Activated CD4-positive, alpha-beta T cell treated with anti-CD3 and anti-CD28 coated beads, Interleukin-2, amount 50 U/mL, for 24 hours (primary cell): Measurements from ENCODE around the gene SLC38A5.
"Not testable (repeated sequence)": the region's sequence is repeated elsewhere in the genome, so short reads cannot be mapped to it uniquely, and the experiment has no call there.

Experiments used
- DNase-seq, 2 donors: peaks; one replicate each; pipeline ENCODE4 v3.0.0-alpha.2; 2020; ENCODE audit warnings: low read depth in 1 of 2, low spot score in 1 of 2

Gene SLC38A5

GRCh38 chrX:48468693-48469691 is 1.1 kb downstream of the SLC38A5 start:
- peak in 1 of 2 donors; percentile 34 for DNase-seq

- peak; percentile 26 to 34 for DNase-seq
Observed at GRCh38 chrX:48468247-48468671, 1.8 kb downstream of the SLC38A5 start.

GRCh38 chrX:48467281-48467761 is 2.7 kb downstream of the SLC38A5 start:
- DNase-seq, result no peak

- DNase-seq, result no peak
Observed at GRCh38 chrX:48466696-48467095, 3.4 kb downstream of the SLC38A5 start.

- DNase-seq, result no peak
Observed at GRCh38 chrX:48465336-48465933, 4.6 kb downstream of the SLC38A5 start.

- DNase-seq, result no peak
Observed at GRCh38 chrX:48461830-48462229, 8.2 kb downstream of the SLC38A5 start.

GRCh38 chrX:48460606-48461005 is 9.5 kb downstream of the SLC38A5 start:
- no peak for DNase-seq

- DNase-seq, result no peak
Observed at GRCh38 chrX:48460031-48460430, 10.0 kb downstream of the SLC38A5 start.

GRCh38 chrX:48459483-48459882 is 10.6 kb downstream of the SLC38A5 start:
- no peak for DNase-seq

- DNase-seq, result no peak
Observed at GRCh38 chrX:48458711-48459110, 11.3 kb downstream of the SLC38A5 start.

- DNase-seq, result no peak
Observed at GRCh38 chrX:48456628-48457331, 13.3 kb downstream of the SLC38A5 start.

GRCh38 chrX:48451708-48452107 is 18.4 kb downstream of the SLC38A5 start:
- DNase-seq, result no peak

GRCh38 chrX:48450076-48450475 is 20.0 kb downstream of the SLC38A5 start:
- no peak for DNase-seq

- DNase-seq, result not testable (repeated sequence)
Observed at GRCh38 chrX:48447201-48447600, 22.9 kb downstream of the SLC38A5 start.

- not testable (repeated sequence) for DNase-seq
Observed at GRCh38 chrX:48433713-48434112, 36.3 kb downstream of the SLC38A5 start.

- not testable (repeated sequence) for DNase-seq
Observed at GRCh38 chrX:48430166-48430565, 39.9 kb downstream of the SLC38A5 start.

- not testable (repeated sequence) for DNase-seq
Observed at GRCh38 chrX:48429606-48430005, 40.5 kb downstream of the SLC38A5 start.

GRCh38 chrX:48427027-48427716 is 42.9 kb downstream of the SLC38A5 start:
- not testable (repeated sequence) for DNase-seq

- not testable (repeated sequence) for DNase-seq
Observed at GRCh38 chrX:48411860-48412259, 58.2 kb downstream of the SLC38A5 start, which contains the start of gene SSX4B. Gene SSX4B, minus strand, starts transcription at chrX:48411960. Its CDS starts 588 bp downstream, at chrX:48411372.
